ENCODE data around the gene VASH2.

The VASH2 gene

GRCh38 chr1:212973899-212974298 lies 23.6 kb downstream of the VASH2 start:
- Histone ChIP-seq H3K9me2 (replicated peaks; ENCODE audit: insufficient read depth, low read length) (no peaks in the 10 kb centered on the region), H3K9me3 (ENCODE audit: insufficient read depth, low read length) (no peaks in the 10 kb centered on the region), H3K9ac (ENCODE audit: low read length) (no peak overlapping the region), H3K4me3 (ENCODE audit: insufficient read depth, low read length, poor library complexity, severe bottlenecking) (no peak overlapping the region), H3F3A (ENCODE audit: insufficient read depth) (no peaks in the 10 kb centered on the region), H2AFZ (ENCODE audit: low read depth, low read length, severe bottlenecking) (no peak overlapping the region), H3K4me2 (ENCODE audit: low read depth, low read length, poor library complexity, severe bottlenecking) (no peak overlapping the region), H3K36me3 (ENCODE audit: low read length) (no peaks in the 10 kb centered on the region), H3K27ac (ENCODE audit: low read depth, low read length) (no peak overlapping the region), H3K27me3 (ENCODE audit: low read length) (no peaks in the 10 kb centered on the region), H3K79me2 (ENCODE audit: insufficient read depth, low read length) (no peaks in the 10 kb centered on the region), H4K20me1 (ENCODE audit: low read depth, low read length) (no peaks in the 10 kb centered on the region)
- TF ChIP-seq CTCF (IDR thresholded peaks at IDR 0.05; ENCODE audit: insufficient read depth, low read length, poor library complexity, severe bottlenecking): no peak
- TF ChIP-seq EZH2phosphoT487 (conservative IDR thresholded peaks at IDR 0.05; ENCODE audit: low read length): no peak

- H3K36me3 ChIP-seq (ENCODE audit: low read length): no peaks in the 10 kb centered on the region
- no peaks in the 10 kb centered on the region for H3K9me3 ChIP-seq (ENCODE audit: insufficient read depth, low read length)
- no peak for TF ChIP-seq CTCF (IDR thresholded peaks at IDR 0.05; ENCODE audit: insufficient read depth, low read length, poor library complexity, severe bottlenecking)
- TF ChIP-seq EZH2phosphoT487 (conservative IDR thresholded peaks at IDR 0.05; ENCODE audit: low read length): no peak
- H3K27me3 ChIP-seq (ENCODE audit: low read length): no peaks in the 10 kb centered on the region
- no peaks in the 10 kb centered on the region for H3F3A ChIP-seq (ENCODE audit: insufficient read depth)
- no peak overlapping the region for H3K27ac ChIP-seq (ENCODE audit: low read depth, low read length)
- H3K9me2 ChIP-seq (replicated peaks; ENCODE audit: insufficient read depth, low read length): no peaks in the 10 kb centered on the region
- H3K4me3 ChIP-seq (ENCODE audit: insufficient read depth, low read length, poor library complexity, severe bottlenecking): no peak overlapping the region
- no peak overlapping the region for H3K9ac ChIP-seq (ENCODE audit: low read length)
- no peak overlapping the region for H2AFZ ChIP-seq (ENCODE audit: low read depth, low read length, severe bottlenecking)
- no peaks in the 10 kb centered on the region for H3K79me2 ChIP-seq (ENCODE audit: insufficient read depth, low read length)
- no peak overlapping the region for H3K4me2 ChIP-seq (ENCODE audit: low read depth, low read length, poor library complexity, severe bottlenecking)
- no peaks in the 10 kb centered on the region for H4K20me1 ChIP-seq (ENCODE audit: low read depth, low read length)
These were observed 24.4 kb downstream of the VASH2 start for GRCh38 chr1:212974711-212975110.

GRCh38 chr1:212975111-212975918 lies 25.0 kb downstream of the VASH2 start:
- H3F3A ChIP-seq (ENCODE audit: insufficient read depth): no peaks in the 10 kb centered on the region
- H2AFZ ChIP-seq (ENCODE audit: low read depth, low read length, severe bottlenecking): no peak overlapping the region
- H3K36me3 ChIP-seq (ENCODE audit: low read length): no peaks in the 10 kb centered on the region
- H3K79me2 ChIP-seq (ENCODE audit: insufficient read depth, low read length): no peaks in the 10 kb centered on the region
- no peaks in the 10 kb centered on the region for H3K27me3 ChIP-seq (ENCODE audit: low read length)
- H3K9me3 ChIP-seq (ENCODE audit: insufficient read depth, low read length): no peaks in the 10 kb centered on the region
- no peak overlapping the region for H3K27ac ChIP-seq (ENCODE audit: low read depth, low read length)
- no peak overlapping the region for H3K9ac ChIP-seq (ENCODE audit: low read length)
- H3K4me2 ChIP-seq (ENCODE audit: low read depth, low read length, poor library complexity, severe bottlenecking): no peak overlapping the region
- H3K4me3 ChIP-seq (ENCODE audit: insufficient read depth, low read length, poor library complexity, severe bottlenecking): no peak overlapping the region
- no peaks in the 10 kb centered on the region for H4K20me1 ChIP-seq (ENCODE audit: low read depth, low read length)
- H3K9me2 ChIP-seq (replicated peaks; ENCODE audit: insufficient read depth, low read length): no peaks in the 10 kb centered on the region
- TF ChIP-seq CTCF (IDR thresholded peaks at IDR 0.05; ENCODE audit: insufficient read depth, low read length, poor library complexity, severe bottlenecking) (no peak), EZH2phosphoT487 (conservative IDR thresholded peaks at IDR 0.05; ENCODE audit: low read length) (no peak)
